IMR-90 (cell line): ENCODE measurements around the gene SHISA3.

ENCODE experiments used
- BHLHE40 ChIP-seq: fragments of 150-350 bp; IDR thresholded peaks from 2 replicates; pipeline ENCODE4 v1.6.1; 2016; ENCODE audit warnings: mild to moderate bottlenecking, low read depth, low read length
- CEBPB ChIP-seq: IDR thresholded peaks from 2 replicates; pipeline ENCODE4 v1.6.1; 2012; ENCODE audit warnings: low read depth, low read length, improper control_type of control experiment
- CHD1 ChIP-seq: IDR thresholded peaks from 2 replicates; pipeline ENCODE4 v1.6.1; 2012; ENCODE audit warnings: low read depth, low read length, improper control_type of control experiment
- MAFK ChIP-seq: IDR thresholded peaks from 2 replicates; pipeline ENCODE4 v1.6.1; 2012; ENCODE audit warnings: low read depth, low read length, improper control_type of control experiment
- MXI1 ChIP-seq: IDR thresholded peaks from 2 replicates; pipeline ENCODE4 v1.6.1; 2012; ENCODE audit warnings: low read depth, mild to moderate bottlenecking, low read length, moderate library complexity, borderline replicate concordance
- POLR2A ChIP-seq: IDR thresholded peaks from 2 replicates; pipeline ENCODE4 v1.6.1; 2012; ENCODE audit warnings: mild to moderate bottlenecking, low read depth, low read length
- RAD21 ChIP-seq: IDR thresholded peaks from 2 replicates; pipeline ENCODE4 v1.6.1; 2012; ENCODE audit warnings: low read length, improper control_type of control experiment
- RFX5 ChIP-seq: IDR thresholded peaks from 2 replicates; pipeline ENCODE4 v1.8.0; 2012; ENCODE audit warnings: low read depth, mild to moderate bottlenecking, low read length, moderate library complexity
- SMC3 ChIP-seq: fragments of 150-350 bp; IDR thresholded peaks from 2 replicates; pipeline ENCODE4 v1.6.1; 2016; ENCODE audit warnings: low read depth, mild to moderate bottlenecking, antibody characterized with exemption, low read length, moderate library complexity
- TF ChIP-seq, protein P1 (sequence below): conservative IDR thresholded peaks from 2 replicates; pipeline ENCODE4 v1.5.1; 2012; ENCODE audit warnings: mild to moderate bottlenecking, low read depth, low read length, improper control_type of control experiment
- TF ChIP-seq, protein P2 (sequence below): fragments of 150-350 bp; IDR thresholded peaks from 2 replicates; pipeline ENCODE4 v1.6.1; 2017; ENCODE audit warnings: mild to moderate bottlenecking, antibody characterized with exemption, low read length, low read depth
- TF ChIP-seq, protein P3 (sequence below): fragments of 150-350 bp; IDR thresholded peaks from 2 replicates; pipeline ENCODE4 v1.6.1; 2016; ENCODE audit warnings: low read depth, mild to moderate bottlenecking, low read length, moderate library complexity, borderline replicate concordance

DNA sequence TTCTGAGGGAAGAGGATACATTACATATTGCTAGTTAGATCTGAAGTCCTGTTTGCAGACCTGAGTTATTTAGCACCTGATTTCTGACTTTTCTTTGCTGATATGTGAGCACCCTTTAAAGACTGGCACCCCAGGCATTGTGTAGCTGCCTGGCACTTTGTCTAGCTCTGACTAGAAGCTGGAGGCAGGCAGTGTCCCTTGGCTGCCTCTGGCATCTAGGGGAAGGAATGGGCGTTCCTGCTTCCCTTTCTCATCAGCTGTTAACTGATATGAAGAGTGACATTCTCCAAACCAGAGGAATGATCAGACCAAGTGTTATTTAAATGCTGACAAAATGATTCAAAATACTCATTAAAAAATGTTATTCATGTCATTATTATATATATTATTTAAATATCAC lies 30.3 kb upstream of the SHISA3 start:
- TF ChIP-seq RFX5, result no peak
- TF ChIP-seq, protein P1, sequence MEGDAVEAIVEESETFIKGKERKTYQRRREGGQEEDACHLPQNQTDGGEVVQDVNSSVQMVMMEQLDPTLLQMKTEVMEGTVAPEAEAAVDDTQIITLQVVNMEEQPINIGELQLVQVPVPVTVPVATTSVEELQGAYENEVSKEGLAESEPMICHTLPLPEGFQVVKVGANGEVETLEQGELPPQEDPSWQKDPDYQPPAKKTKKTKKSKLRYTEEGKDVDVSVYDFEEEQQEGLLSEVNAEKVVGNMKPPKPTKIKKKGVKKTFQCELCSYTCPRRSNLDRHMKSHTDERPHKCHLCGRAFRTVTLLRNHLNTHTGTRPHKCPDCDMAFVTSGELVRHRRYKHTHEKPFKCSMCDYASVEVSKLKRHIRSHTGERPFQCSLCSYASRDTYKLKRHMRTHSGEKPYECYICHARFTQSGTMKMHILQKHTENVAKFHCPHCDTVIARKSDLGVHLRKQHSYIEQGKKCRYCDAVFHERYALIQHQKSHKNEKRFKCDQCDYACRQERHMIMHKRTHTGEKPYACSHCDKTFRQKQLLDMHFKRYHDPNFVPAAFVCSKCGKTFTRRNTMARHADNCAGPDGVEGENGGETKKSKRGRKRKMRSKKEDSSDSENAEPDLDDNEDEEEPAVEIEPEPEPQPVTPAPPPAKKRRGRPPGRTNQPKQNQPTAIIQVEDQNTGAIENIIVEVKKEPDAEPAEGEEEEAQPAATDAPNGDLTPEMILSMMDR, result no peak
- no peak for TF ChIP-seq SMC3
- no peak for TF ChIP-seq POLR2A
- TF ChIP-seq, protein P2, sequence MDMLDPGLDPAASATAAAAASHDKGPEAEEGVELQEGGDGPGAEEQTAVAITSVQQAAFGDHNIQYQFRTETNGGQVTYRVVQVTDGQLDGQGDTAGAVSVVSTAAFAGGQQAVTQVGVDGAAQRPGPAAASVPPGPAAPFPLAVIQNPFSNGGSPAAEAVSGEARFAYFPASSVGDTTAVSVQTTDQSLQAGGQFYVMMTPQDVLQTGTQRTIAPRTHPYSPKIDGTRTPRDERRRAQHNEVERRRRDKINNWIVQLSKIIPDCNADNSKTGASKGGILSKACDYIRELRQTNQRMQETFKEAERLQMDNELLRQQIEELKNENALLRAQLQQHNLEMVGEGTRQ, result no peak
- TF ChIP-seq, protein P3, sequence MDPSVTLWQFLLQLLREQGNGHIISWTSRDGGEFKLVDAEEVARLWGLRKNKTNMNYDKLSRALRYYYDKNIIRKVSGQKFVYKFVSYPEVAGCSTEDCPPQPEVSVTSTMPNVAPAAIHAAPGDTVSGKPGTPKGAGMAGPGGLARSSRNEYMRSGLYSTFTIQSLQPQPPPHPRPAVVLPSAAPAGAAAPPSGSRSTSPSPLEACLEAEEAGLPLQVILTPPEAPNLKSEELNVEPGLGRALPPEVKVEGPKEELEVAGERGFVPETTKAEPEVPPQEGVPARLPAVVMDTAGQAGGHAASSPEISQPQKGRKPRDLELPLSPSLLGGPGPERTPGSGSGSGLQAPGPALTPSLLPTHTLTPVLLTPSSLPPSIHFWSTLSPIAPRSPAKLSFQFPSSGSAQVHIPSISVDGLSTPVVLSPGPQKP, result no peak
- TF ChIP-seq BHLHE40, result no peak
- no peak for TF ChIP-seq MAFK
- no peak for TF ChIP-seq CHD1
- no peak for TF ChIP-seq MXI1
- TF ChIP-seq RAD21, result no peak
- no peak for TF ChIP-seq CEBPB
